Renal cortical epithelial cell (primary cell): ENCODE measurements around the gene MAP3K21. TPM values are rescaled to one million over a fixed set of nuclear protein-coding genes. Genes with fewer than 3 reads are reported as not detected.

Experiments
- DNase-seq: peaks from one replicate; pipeline ENCODE4 v3.0.0-alpha.2; 2011; ENCODE audit warnings: low read depth
- total RNA-seq: library from RNA; depleted of rRNA; stranded (reverse); fragments of >200 nt; gene quantifications from 2 replicates; pipeline ENCODE4 v1.2.3, GENCODE V29; 2014

Gene MAP3K21
- total RNA-seq, 1 donor from 2014 or later = 24.8 TPM

- DNase-seq = no peak
Measured at GRCh38 chr1:233389169-233389568, 61.6 kb downstream of the MAP3K21 start.

GRCh38 chr1:233389893-233390292 is 62.4 kb downstream of the MAP3K21 start:
- no peak for DNase-seq

- no peak for DNase-seq
Measured at GRCh38 chr1:233390842-233391737, 63.6 kb downstream of the MAP3K21 start.

DNA sequence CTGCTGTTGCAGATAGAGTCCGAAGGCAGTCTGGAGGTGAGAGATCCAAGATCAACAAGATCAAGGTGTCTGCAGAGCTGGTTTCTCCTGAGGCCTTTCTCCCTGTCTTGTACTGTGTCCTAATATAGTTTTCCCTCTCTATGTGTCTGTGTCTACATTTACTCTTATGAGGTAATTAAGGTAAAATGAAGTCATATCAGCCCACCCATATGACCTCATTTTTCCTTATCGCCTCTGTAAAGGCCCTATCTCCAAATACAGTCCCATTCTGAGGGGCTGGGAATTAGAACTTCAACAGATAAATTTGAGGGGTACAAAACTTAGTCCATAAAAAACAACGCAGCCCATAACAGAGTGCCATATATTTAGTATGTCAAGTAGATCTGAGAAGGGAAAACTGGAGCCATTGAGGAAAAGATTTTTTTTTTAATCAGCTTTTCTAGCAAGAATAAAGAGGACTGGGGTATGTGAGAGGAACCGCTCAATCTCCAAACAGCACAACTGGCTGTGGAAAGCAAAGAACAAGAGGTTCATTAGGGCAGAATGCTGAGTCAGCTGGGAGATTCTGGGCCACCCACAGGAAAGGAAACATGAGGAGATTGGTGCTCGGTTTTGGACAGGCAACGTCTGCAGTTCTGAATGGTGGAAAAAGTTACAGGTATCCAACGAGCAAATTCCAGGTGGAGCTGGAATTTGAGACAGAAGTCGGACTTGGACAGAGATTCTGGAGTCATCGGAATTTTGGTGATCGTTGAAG is 65.7 kb downstream of the MAP3K21 start:
- peak; percentile 16 for DNase-seq

DNA sequence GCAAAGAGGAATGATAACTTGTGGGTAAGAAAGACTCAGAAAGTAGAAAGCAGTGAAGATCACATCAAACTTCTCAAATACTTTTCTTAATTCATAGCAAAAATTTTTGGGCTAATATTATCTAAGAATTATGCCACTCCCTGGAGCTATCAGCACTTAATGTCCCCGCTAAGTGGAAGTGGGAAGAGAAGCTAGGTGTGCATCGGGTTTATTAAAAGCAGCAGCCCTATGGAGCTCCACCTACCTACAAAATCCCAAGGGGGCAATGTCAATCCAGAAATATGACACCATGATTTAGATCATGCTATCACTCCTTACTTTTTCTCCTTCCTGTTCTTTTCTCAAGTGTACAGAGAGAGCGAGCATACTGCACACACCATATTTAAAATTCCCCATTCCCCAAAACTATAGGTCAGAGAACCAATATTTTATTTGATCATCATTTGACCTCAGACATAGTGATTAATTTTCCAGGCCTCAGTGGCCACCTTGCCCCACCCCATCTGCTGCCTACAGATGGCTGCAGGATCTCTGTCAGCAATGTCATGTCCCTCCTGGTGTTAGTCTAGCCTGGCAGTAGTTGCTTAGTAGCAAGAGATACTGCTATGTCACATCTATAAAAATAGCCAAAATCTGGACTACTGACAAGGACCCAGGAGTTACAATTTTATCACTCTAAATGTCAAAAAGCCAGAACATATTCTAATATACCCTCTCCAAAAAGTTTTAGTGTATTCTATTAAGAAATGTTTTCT is 66.6 kb downstream of the MAP3K21 start:
- no peak for DNase-seq

- DNase-seq = peak; percentile 72
Measured at GRCh38 chr1:233394860-233395717, 67.6 kb downstream of the MAP3K21 start.

DNA sequence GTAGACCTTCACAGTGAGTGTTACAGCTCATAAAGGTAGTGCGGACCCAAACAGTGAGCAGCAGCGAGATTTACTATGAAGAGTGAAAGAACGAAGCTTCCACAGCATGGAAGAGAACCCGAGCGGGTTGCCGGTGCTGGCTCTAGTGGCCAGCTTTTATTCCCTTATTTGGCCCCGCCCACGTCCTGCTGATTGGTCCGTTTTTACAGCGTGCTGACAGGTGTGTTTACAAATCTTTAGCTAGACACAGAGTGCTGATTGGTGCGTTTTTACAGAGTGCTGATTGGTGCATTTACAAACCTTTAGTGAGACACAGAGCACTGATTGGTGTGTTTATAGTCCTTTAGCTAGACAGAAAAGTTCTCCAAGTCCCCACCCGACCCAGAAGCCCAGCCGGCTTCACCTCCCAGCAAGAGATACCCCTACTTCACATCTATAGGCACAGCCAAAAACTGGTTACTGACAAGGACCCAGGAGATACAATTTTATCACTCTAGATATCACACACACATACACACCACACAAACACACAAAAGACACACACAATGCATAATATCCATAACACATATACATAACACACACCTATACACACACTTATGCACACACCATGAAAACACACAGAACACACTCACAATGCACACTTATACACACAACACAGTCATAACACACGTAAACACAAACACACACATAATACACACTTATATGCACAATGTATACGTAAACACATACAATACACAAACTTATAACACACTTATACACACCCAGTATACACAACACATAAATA is 68.5 kb downstream of the MAP3K21 start:
- DNase-seq = no peak

GRCh38 chr1:233406339-233406960 is 78.9 kb downstream of the MAP3K21 start:
- DNase-seq = no peak

DNA sequence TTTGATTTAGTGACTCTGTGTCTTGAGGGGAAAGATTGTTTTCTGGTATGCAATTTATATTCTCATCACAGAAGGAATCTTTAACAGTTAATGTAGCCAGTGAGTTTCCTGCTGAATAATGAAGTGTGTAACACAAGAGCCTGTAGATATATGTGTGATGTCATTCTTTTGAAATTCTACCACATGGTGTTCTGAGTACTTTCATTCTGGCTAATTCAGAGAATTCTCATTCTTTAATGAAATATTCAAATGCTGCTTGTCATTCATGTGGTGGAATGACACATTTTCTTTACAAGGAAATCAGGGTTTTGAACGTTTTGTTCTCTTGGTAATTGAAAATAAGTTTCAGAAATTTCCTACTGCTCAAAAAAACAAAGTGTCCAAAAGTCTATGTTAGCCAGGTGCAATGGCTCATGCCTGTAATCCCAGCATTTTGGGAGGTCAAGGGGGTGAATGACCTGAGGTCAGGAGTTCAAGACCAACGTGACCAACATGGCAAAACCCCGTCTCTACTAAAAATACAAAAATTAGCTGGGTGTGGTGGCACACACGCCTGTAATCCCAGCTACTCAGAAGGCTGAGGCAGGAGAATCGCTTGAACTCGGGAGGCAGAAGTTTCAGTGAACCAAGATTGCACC is 79.6 kb downstream of the MAP3K21 start:
- peak; percentile 16 for DNase-seq

DNA sequence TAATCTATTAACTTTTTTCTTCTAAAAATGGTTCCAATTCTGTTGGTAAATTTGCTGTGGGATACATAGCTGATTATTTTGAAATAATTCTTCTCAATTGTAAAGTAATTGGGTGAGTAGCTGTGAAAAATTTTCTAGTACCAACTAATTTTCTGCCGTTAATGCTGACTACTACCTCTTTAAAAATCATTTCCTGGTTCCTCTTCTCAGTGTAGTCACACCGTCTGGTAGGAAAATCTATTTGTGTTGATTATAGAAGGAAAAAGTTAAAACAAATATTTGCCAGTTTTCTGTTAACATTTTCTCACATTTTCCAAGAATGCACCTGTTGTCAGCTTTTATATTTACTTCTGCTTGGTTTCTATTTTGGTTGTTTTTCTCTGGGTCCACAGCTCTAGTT is 82.0 kb downstream of the MAP3K21 start:
- DNase-seq = no peak

DNA sequence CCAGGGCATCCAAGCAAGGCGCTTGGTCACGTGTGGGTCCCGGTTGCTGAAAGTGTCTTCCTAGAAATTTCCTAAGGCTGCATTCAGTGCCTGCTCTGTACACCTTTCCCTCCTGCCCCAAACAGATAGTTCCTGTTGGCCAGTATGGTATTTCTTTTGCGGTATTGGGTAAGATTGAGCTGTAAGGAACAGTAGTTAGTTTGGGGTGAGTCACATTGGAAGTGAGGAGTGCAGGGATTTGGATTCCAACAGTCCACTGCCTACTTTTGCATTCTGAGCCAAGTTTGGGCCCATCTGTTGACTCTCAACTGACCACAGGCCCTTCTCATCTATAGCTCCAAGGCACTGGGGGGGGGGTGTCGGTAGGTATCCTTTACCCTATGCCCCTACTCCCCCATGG is 83.4 kb downstream of the MAP3K21 start:
- no peak for DNase-seq

GRCh38 chr1:233412812-233413211 is 85.3 kb downstream of the MAP3K21 start:
- peak; percentile 13 for DNase-seq

DNA sequence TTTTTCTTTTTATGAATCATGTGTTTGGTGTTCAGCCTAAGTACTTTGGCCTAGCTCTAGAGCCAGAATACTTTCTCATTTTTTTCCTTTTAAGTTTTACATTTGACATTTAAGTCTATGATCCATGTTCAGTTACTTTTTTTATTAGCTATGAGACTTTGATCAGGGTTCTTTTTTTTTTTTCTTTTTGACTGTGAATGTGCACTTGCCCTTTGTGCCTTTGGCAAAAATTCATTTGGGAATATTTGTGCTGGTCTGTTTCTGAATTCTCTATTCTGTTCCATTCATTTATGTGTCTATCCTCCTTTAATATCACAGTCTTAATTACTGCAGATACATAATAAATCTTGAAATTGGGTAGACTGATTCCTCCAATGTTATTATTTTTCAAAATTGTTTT is 93.8 kb downstream of the MAP3K21 start:
- DNase-seq = no peak

GRCh38 chr1:233424779-233425178 is 97.3 kb downstream of the MAP3K21 start:
- DNase-seq = peak; percentile 45

DNA sequence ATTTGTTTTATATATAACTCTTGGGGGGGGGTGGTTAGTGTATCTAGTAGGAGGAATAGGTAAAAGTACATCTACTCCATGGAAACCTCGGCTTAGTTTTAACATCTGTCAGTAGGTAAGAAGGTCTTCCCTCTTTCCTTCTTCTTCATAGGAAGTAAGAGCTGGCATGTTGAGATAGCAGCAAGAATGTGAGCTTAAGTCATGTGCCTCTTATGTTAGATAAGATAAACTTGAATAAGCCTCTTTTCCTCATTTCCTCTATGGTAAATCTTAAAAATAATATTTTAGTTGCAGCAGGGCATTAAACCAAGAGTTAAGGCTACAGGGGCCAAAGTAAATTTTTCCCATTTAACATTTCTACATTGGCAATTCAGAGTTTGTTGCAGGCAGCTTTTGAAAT is 100.4 kb downstream of the MAP3K21 start:
- no peak for DNase-seq

DNA sequence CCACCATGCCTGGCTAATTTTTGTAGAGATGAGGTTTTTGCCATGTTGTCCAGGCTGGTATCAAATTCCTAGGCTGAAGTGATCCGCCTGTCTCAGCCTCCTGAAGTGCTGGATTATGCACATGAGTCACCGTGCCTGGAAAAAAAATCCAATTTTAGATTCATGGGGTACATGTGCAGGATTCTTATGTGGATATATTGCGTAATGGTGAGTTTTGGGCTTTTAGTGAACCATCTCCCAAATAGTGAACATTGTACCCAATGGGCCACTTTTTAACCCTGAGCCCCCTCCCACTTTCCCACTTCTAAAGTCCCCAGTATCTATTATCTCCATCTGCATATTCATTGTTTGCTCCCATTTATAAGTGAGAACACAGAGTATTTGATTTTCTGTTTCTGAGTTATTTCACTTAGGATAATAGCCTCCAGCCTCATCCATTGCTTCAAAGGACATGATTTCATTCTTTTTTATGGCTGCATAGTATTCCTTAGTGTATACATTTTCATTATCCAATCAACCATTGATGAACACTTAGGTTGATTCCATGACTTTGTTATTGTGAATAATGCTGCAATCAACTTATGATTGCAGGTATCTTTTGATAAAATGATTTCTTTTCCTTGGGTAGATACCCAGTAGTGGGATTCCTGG is 104.4 kb downstream of the MAP3K21 start:
- no peak for DNase-seq

DNA sequence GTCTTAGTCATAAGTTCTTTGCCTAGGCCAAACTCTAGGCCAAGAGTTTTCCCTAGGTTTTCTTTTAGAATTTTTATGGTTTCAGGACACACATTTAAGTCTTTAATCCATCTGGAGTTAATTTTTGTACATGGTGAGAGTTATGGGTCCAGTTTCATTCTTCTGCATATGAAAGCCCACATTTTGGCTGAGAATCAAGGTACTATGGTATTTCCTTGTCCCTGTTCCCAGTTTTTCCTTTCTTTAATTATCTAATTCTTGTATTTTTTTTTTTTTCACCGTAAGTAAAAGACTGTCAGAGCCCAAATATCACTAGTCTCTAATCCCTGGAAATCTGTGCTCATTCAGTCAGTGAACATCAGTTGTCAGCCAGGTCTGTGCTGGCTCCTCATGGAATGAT is 105.4 kb downstream of the MAP3K21 start:
- DNase-seq = no peak

DNA sequence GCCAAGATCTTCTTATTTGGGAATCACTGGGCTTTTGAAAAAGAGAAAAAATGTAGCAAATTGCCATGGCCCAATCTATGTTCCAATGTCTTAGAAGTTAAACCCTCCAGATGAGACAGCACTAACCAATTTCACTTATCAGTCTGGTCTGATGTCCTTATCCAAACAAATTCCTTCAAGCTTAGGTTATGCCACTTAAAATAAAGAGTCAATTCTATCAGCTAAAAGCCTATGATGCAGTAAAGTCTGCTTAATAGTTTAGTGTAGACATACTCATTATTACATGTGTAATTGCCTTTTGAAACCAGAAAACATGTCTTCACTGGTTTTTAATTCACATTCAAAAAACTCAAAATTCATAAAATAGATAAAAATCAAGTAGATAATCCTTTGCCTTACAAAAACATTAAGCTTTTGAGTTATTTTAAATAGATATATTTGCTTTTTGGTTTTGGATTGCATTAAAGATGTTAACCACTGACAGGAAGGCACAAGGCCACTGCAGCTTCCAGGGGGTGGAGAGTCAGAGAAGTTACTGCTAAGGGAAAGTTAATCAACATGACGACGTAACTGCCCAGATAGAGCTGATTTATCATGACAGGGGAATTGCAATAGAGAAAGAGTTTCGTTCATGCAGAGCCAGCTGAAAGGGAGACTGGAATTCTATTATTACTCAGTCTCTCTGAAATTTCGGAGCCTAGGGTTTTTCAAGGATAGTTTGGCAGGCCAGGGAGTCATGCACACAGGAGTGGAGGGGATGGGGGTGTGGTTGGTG is 106.1 kb downstream of the MAP3K21 start:
- DNase-seq = no peak
